GM18508 (cell line): Measurements from ENCODE around the gene THAP4.
"Not testable (repeated sequence)": the region's sequence is repeated elsewhere in the genome, so short reads cannot be mapped to it uniquely, and the experiment has no call there.

ENCODE experiments used
- ATAC-seq: cut with Tn5 transposase; IDR thresholded peaks from one replicate; pipeline ENCODE4 v1.9.1; 2021; ENCODE audit warnings: moderate number of reproducible peaks; ENCODE audit not compliant: insufficient read depth, unreplicated experiment

The THAP4 gene

GRCh38 chr2:241666627-241667400 lies 29.9 kb upstream of the THAP4 start:
- no peak for ATAC-seq

- ATAC-seq: no peak
Measured at GRCh38 chr2:241665731-241666440, 28.9 kb upstream of the THAP4 start.

- ATAC-seq: not testable (repeated sequence)
Measured at GRCh38 chr2:241662731-241663130, 25.8 kb upstream of the THAP4 start.

GRCh38 chr2:241660593-241661213 lies 23.7 kb upstream of the THAP4 start:
- no peak for ATAC-seq

GRCh38 chr2:241659150-241659739 lies 22.3 kb upstream of the THAP4 start:
- no peak for ATAC-seq

- ATAC-seq: no peak
Measured at GRCh38 chr2:241658296-241658695, 21.3 kb upstream of the THAP4 start.

- no peak for ATAC-seq
Measured at GRCh38 chr2:241657786-241658254, 20.9 kb upstream of the THAP4 start.

GRCh38 chr2:241656190-241656741 lies 19.3 kb upstream of the THAP4 start:
- no peak for ATAC-seq

GRCh38 chr2:241655516-241656189 lies 18.7 kb upstream of the THAP4 start:
- no peak for ATAC-seq

- ATAC-seq: no peak
Measured at GRCh38 chr2:241654551-241654950, 17.6 kb upstream of the THAP4 start.

GRCh38 chr2:241653210-241653750 lies 16.3 kb upstream of the THAP4 start:
- no peak for ATAC-seq

GRCh38 chr2:241652722-241653121 lies 15.8 kb upstream of the THAP4 start:
- ATAC-seq: no peak

- no peak for ATAC-seq
Measured at GRCh38 chr2:241652142-241652541, 15.2 kb upstream of the THAP4 start.

GRCh38 chr2:241649927-241650326 lies 13.0 kb upstream of the THAP4 start:
- no peak for ATAC-seq

- no peak for ATAC-seq
Measured at GRCh38 chr2:241649404-241649803, 12.4 kb upstream of the THAP4 start.

- no peak for ATAC-seq
Measured at GRCh38 chr2:241648453-241648852, 11.5 kb upstream of the THAP4 start.

GRCh38 chr2:241645915-241646645 lies 9.1 kb upstream of the THAP4 start:
- ATAC-seq: no peak

- no peak for ATAC-seq
Measured at GRCh38 chr2:241645056-241645914, 8.3 kb upstream of the THAP4 start.
